NCI-H2081 treated with DMSO at 0.1 percent for 48 hours (cell line): ENCODE measurements around the gene HARBI1.

ENCODE experiments used
- DNase-seq: peaks from one replicate; lab custom pipeline; 2025; lab: John Stamatoyannopoulos, UW

Gene HARBI1

DNA sequence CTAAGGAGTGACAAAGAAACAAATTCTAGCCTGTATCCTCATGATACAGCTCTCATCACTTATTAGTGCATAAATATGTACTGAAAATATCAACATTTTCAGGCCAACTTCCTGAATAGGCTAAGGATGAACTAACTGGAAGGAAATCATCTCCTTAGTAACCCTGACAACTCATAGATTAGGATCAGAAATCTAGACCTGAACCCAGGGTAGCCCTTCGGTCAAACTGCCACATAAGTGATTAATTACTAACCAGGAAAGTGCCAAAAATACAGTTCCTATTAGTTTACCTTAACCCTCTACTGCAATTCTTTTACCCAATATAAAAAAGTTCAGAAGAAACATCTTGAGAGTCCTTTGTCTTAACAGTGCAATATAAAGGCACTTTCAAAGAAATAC is 63.2 kb downstream of the HARBI1 start:
- no peak for DNase-seq
